Fibroblast of mammary gland (primary cell): ENCODE results near the gene SMAD1.

Experiments used
- DNase-seq: peaks from one replicate; pipeline ENCODE4 v3.0.0-alpha.2; 2010; ENCODE audit warnings: low read depth
- H3K4me3 ChIP-seq: 2 replicates; pipeline ENCODE4 v1.5.1; 2011; ENCODE audit warnings: low read depth, mild to moderate bottlenecking, low read length, moderate library complexity; ENCODE audit not compliant: control insufficient read depth
- TF ChIP-seq, protein P1 (sequence below): conservative IDR thresholded peaks from 2 replicates; pipeline ENCODE4 v1.5.1; 2011; ENCODE audit warnings: low read depth, low read length, inconsistent platforms; ENCODE audit not compliant: control insufficient read depth, insufficient read depth

Gene SMAD1

DNA sequence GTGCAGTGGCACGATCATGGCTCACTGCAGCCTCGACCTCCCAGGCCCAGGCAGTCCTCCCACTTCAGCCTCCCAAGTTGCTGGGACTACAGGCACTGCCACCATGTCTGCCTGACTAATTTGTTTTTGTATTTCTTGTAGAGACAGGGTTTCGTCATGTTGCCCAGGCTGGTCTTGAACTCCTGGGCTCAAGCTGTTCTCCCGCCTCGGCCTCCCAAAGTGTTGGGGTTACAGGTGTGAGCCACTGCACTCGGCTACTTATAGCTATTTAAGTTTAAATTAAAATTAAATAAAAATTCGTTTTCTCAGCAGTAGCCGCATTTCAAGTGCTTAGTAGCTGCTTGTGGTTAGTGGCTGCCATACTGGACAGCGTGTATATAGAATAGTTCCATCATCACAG lies 3.5 kb downstream of the SMAD1 start:
- DNase-seq = no peak
- H3K4me3 ChIP-seq = no peak overlapping the region
- TF ChIP-seq, protein P1, sequence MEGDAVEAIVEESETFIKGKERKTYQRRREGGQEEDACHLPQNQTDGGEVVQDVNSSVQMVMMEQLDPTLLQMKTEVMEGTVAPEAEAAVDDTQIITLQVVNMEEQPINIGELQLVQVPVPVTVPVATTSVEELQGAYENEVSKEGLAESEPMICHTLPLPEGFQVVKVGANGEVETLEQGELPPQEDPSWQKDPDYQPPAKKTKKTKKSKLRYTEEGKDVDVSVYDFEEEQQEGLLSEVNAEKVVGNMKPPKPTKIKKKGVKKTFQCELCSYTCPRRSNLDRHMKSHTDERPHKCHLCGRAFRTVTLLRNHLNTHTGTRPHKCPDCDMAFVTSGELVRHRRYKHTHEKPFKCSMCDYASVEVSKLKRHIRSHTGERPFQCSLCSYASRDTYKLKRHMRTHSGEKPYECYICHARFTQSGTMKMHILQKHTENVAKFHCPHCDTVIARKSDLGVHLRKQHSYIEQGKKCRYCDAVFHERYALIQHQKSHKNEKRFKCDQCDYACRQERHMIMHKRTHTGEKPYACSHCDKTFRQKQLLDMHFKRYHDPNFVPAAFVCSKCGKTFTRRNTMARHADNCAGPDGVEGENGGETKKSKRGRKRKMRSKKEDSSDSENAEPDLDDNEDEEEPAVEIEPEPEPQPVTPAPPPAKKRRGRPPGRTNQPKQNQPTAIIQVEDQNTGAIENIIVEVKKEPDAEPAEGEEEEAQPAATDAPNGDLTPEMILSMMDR = no peak

DNA sequence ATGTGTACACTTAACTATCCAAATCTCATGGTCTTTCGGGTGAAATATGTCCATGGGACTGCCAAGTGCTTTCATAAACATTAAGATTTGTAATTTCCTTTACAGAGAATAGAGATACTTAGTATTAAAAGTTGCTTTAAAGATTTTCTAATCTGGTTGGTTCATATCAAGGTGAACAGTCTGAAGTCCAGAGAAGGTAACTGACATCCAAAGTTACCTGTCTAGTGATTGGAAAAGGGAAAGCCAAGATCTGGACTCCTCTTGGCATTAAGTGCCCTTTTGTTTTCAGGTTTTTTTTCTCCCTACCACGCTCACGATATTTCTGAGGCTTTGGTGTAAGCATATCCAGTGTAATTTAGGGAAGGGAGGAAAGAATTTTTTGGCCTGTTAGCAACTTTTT lies 5.0 kb downstream of the SMAD1 start:
- no peak overlapping the region for H3K4me3 ChIP-seq
- no peak for DNase-seq
- TF ChIP-seq, protein P1 = no peak

DNA sequence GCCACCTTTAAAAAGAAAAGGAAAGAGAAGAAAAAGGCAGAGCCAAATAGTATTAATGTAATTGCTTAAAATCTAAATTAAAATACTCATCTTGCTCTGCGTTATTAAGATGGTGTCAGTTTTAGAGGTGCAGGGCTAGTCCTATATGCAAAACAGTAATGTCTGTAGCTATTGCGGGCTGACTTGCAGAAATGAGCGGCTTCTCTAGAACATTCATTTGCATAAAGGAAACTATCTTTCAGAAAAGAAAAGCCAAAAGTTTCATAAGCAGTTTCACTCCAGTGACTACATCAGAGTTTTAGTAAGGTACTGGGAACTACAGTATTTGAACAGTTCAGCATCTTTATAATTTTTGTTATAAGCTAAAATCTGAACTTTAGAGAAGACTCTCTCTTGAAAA lies 6.0 kb downstream of the SMAD1 start:
- H3K4me3 ChIP-seq = no peak overlapping the region
- no peak for DNase-seq
- TF ChIP-seq, protein P1 = no peak

DNA sequence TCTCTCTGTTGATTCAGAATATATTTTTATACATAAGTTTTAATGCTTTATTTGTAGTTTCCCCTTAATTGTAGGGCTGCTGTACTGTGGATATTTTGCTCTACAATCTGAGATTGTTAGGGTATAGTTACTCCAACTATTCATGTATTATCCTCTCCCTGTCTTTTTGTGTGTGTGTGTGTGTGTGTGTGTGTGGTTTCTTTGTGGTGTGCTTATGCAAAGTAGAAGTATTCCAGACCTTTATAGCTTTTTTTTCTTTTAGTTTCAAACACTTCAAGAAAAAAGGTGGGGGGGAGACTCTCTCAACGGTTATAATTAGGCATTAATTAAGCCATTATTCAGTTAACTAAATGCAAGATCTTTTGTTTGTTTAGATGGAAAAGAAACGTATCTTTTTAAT lies 6.7 kb downstream of the SMAD1 start:
- DNase-seq = no peak
- TF ChIP-seq, protein P1 = no peak
- H3K4me3 ChIP-seq = no peak overlapping the region

DNA sequence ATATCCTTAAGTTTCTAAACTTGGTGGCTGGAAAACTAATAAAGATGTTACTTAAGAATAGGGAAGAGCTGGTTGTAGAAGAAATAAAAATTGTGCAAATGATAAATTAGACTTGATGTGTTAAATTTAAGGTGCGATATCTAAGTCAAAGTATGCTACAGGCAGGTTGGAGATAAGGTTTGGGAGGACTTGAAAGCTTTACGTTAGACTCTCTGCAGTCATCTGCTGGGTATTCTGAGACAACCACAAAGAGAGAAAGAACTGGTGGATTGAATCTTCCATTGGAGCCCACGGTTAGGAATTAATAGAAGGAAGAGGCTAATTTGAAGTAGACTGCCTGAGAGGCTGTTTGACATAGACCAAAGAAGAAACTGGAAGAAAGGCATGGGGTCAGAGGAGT lies 7.9 kb downstream of the SMAD1 start:
- no peak overlapping the region for H3K4me3 ChIP-seq
- TF ChIP-seq, protein P1 = no peak
- no peak for DNase-seq

DNA sequence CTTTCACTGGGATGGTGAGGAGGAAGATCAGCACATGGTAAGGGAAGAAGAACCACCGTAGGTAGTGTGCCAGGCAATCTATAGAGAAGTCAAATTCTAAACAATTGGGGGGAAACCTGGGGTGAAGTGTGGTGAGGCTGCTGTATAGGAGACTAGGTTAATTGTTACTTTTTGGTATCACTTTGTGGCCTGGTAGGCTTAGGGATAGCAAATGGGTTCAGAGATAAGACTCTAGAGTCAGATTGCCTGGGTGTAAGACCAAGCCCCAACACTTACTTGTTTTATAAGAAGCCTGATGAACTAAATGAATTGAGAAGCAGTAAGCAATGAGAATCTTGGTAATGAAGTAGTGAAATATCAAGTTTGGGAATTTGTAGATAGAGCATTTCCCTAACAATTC lies 8.7 kb downstream of the SMAD1 start:
- H3K4me3 ChIP-seq = no peak overlapping the region
- no peak for DNase-seq
- TF ChIP-seq, protein P1 = no peak

DNA sequence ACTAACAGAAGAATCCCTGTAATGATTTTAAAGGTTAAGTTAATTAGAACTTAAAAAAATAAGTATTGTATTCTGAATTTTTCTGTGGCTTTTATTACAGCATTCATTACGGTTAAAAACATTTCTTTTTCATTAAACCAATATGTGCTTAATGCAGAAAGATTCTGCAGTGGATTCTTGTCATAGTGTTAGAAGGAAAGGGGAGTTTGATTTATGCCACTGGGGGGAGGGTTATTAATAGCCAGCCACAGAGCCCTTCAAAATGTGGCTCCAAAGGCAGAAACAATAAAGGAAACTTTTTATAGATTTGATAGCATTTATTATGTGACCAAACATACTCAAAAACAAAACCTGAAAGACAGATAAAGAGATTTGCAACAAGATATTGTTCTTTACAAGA lies 9.1 kb downstream of the SMAD1 start:
- no peak for DNase-seq
- TF ChIP-seq, protein P1 = no peak
- no peak overlapping the region for H3K4me3 ChIP-seq
